Smooth muscle cell (in vitro differentiated cells): ENCODE data around the gene CST9L. TPM values are rescaled to one million over a fixed set of nuclear protein-coding genes. Genes with fewer than 3 reads are reported as not detected.

Experiments used
- DNase-seq: peaks from one replicate; lab custom pipeline; 2025; ENCODE audit not compliant: unreplicated experiment; lab: John Stamatoyannopoulos, UW
- H2AFZ ChIP-seq: fragments of 200-600 bp; sonication (generic); 2 replicates; pipeline ENCODE4 v1.6.0; 2016; ENCODE audit warnings: antibody characterized with exemption, low read depth, mild to moderate bottlenecking
- H3F3A ChIP-seq: fragments of 200-600 bp; sonication (generic); 2 replicates; pipeline ENCODE4 v1.6.0; 2017; ENCODE audit warnings: antibody characterized with exemption, low read depth
- H3K27ac ChIP-seq: fragments of 200-600 bp; sonication (generic); 2 replicates; pipeline ENCODE4 v1.5.1; 2016; ENCODE audit warnings: low read depth, mild to moderate bottlenecking
- H3K27me3 ChIP-seq: fragments of 200-600 bp; sonication (generic); 2 replicates; pipeline ENCODE4 v1.6.1; 2016; ENCODE audit warnings: low read depth, mild to moderate bottlenecking
- H3K36me3 ChIP-seq: fragments of 200-600 bp; sonication (generic); 2 replicates; pipeline ENCODE4 v1.5.1; 2016; ENCODE audit warnings: low read depth
- H3K4me1 ChIP-seq: fragments of 200-600 bp; sonication (generic); 2 replicates; pipeline ENCODE4 v1.5.1; 2016; ENCODE audit warnings: low read depth
- H3K4me2 ChIP-seq: fragments of 200-600 bp; sonication (generic); 2 replicates; pipeline ENCODE4 v1.6.0; 2016; ENCODE audit warnings: mild to moderate bottlenecking
- H3K4me3 ChIP-seq: fragments of 200-600 bp; sonication (generic); 2 replicates; pipeline ENCODE4 v1.5.1; 2016; ENCODE audit warnings: mild to moderate bottlenecking
- H3K79me2 ChIP-seq: fragments of 200-600 bp; sonication (generic); 2 replicates; pipeline ENCODE4 v1.6.0; 2016; ENCODE audit warnings: low read depth, mild to moderate bottlenecking
- H3K9ac ChIP-seq: fragments of 200-600 bp; sonication (generic); 2 replicates; pipeline ENCODE4 v1.6.0; 2016; ENCODE audit warnings: low read depth
- H3K9me3 ChIP-seq: fragments of 200-600 bp; sonication (generic); replicated peaks from 2 replicates; pipeline ENCODE4 v1.5.1; 2016; ENCODE audit warnings: low read depth
- H4K20me1 ChIP-seq: fragments of 200-600 bp; sonication (generic); 2 replicates; pipeline ENCODE4 v1.6.0; 2016; ENCODE audit warnings: low read depth
- CTCF ChIP-seq: fragments of 200-600 bp; sonication (generic); IDR thresholded peaks from 2 replicates; pipeline ENCODE4 v1.5.1; 2017; ENCODE audit warnings: borderline replicate concordance, mild to moderate bottlenecking, antibody characterized with exemption; ENCODE audit not compliant: insufficient read depth, poor library complexity, severe bottlenecking
- WGBS: methylation state at CpG from one replicate; pipeline ENCODE4 v1.1.7; 2016; ENCODE audit warnings: low lambda C conversion rate; 5-methylcytosine and 5-hydroxymethylcytosine counted together
- polyA plus RNA-seq: library from polyadenylated mRNA; unstranded; fragments of >200 nt; fragmentation: Nextera tagmentation; extraction: Ambion mirVana; gene quantifications from 2 replicates; pipeline ENCODE4 v1.2.1, GENCODE V29; 2016
- total RNA-seq: library from RNA; depleted of rRNA; stranded (reverse); fragments of >200 nt; gene quantifications from 2 replicates; pipeline ENCODE4 v1.2.3, GENCODE V29; 2014

CST9L gene
- total and polyA plus RNA-seq, 2 experiments from 2014 or later, result not detected

- H3K27me3 ChIP-seq, result no peaks in the 10 kb centered on the region
- no peak overlapping the region for H3K27ac ChIP-seq
- H3K4me2 ChIP-seq, result no peak overlapping the region
- H2AFZ ChIP-seq, result no peak overlapping the region
- H3K9me3 ChIP-seq, result no peaks in the 10 kb centered on the region
- 96% methylated on average over 10 of the region's 10 CpGs for WGBS
- no peak for TF ChIP-seq CTCF
- DNase-seq, result no peak
- no peaks in the 10 kb centered on the region for H3K36me3 ChIP-seq
- H4K20me1 ChIP-seq, result no peaks in the 10 kb centered on the region
- H3K4me3 ChIP-seq, result no peak overlapping the region
- no peaks in the 10 kb centered on the region for H3K79me2 ChIP-seq
- H3K9ac ChIP-seq, result no peak overlapping the region
- no peaks in the 10 kb centered on the region for H3F3A ChIP-seq
- no peaks in the 10 kb centered on the region for H3K4me1 ChIP-seq
These were observed 20.4 kb upstream of the CST9L start for GRCh38 chr20:23588434-23589403.

GRCh38 chr20:23587631-23588030, 19.3 kb upstream of the CST9L start:
- H3K9ac ChIP-seq, result no peak overlapping the region
- H3K27ac ChIP-seq, result no peak overlapping the region
- 87% methylated on average over 7 of the region's 7 CpGs for whole genome bisulfite sequencing

GRCh38 chr20:23586735-23587525, 18.6 kb upstream of the CST9L start:
- Histone ChIP-seq H3K27ac (no peak overlapping the region), H3K27me3 (no peaks in the 10 kb centered on the region), H3K4me1 (no peaks in the 10 kb centered on the region), H3K4me3 (no peak overlapping the region), H3F3A (no peaks in the 10 kb centered on the region), H3K4me2 (no peak overlapping the region), H3K9ac (no peak overlapping the region), H3K9me3 (no peaks in the 10 kb centered on the region), H3K36me3 (no peaks in the 10 kb centered on the region), H2AFZ (no peak overlapping the region), H4K20me1 (no peaks in the 10 kb centered on the region), H3K79me2 (no peaks in the 10 kb centered on the region)
- no peak for DNase-seq
- TF ChIP-seq CTCF, result no peak
- WGBS, result 74% methylated on average over 13 of the region's 13 CpGs

More at GRCh38 chr20:23587631-23588030, 19.3 kb upstream of the CST9L start:
- no peaks in the 10 kb centered on the region for H3K36me3 ChIP-seq
- TF ChIP-seq CTCF, result no peak
- H3F3A ChIP-seq, result no peaks in the 10 kb centered on the region
- H3K4me3 ChIP-seq, result no peak overlapping the region
- DNase-seq, result no peak
- no peaks in the 10 kb centered on the region for H3K4me1 ChIP-seq
- no peaks in the 10 kb centered on the region for H3K27me3 ChIP-seq
- no peak overlapping the region for H3K4me2 ChIP-seq
- H3K79me2 ChIP-seq, result no peaks in the 10 kb centered on the region
- H3K9me3 ChIP-seq, result no peaks in the 10 kb centered on the region
- no peaks in the 10 kb centered on the region for H4K20me1 ChIP-seq
- no peak overlapping the region for H2AFZ ChIP-seq
